ENCODE measurements around the gene MSI2.

The MSI2 gene

DNA sequence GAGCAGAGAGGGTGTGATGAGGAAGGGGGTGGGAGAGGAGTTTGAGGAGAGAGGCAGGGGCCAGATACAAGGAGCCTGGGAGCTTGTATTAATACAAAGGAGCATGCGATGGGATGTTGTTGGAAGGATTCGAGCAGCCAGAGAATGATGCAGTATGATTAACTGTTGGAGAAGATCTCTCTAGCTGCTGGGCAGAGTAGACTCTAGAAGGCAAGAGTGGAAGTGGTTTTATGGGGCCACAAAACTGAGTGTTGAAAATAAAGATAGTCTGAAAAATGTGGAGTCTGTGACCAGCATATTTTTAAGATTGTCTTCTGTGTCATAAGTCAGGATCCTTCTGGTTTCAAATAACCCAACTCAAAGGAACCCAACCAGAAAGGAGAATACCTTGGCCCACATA is 98.3 kb downstream of the MSI2 start:
- TF ChIP-seq, protein P1, sequence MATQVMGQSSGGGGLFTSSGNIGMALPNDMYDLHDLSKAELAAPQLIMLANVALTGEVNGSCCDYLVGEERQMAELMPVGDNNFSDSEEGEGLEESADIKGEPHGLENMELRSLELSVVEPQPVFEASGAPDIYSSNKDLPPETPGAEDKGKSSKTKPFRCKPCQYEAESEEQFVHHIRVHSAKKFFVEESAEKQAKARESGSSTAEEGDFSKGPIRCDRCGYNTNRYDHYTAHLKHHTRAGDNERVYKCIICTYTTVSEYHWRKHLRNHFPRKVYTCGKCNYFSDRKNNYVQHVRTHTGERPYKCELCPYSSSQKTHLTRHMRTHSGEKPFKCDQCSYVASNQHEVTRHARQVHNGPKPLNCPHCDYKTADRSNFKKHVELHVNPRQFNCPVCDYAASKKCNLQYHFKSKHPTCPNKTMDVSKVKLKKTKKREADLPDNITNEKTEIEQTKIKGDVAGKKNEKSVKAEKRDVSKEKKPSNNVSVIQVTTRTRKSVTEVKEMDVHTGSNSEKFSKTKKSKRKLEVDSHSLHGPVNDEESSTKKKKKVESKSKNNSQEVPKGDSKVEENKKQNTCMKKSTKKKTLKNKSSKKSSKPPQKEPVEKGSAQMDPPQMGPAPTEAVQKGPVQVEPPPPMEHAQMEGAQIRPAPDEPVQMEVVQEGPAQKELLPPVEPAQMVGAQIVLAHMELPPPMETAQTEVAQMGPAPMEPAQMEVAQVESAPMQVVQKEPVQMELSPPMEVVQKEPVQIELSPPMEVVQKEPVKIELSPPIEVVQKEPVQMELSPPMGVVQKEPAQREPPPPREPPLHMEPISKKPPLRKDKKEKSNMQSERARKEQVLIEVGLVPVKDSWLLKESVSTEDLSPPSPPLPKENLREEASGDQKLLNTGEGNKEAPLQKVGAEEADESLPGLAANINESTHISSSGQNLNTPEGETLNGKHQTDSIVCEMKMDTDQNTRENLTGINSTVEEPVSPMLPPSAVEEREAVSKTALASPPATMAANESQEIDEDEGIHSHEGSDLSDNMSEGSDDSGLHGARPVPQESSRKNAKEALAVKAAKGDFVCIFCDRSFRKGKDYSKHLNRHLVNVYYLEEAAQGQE (IDR thresholded peaks at IDR 0.05; ENCODE audit: low read depth) = no peak
- TF ChIP-seq TAF1 (IDR thresholded peaks at IDR 0.05; ENCODE audit: low read depth) = no peak

- TF ChIP-seq FOXM1 (IDR thresholded peaks at IDR 0.05; ENCODE audit: borderline replicate concordance, low read depth) = no peak
- no peak for TF ChIP-seq CEBPB (IDR thresholded peaks at IDR 0.05)
- TF ChIP-seq EP300 (IDR thresholded peaks at IDR 0.05; ENCODE audit: borderline replicate concordance) = no peak
- TF ChIP-seq RAD21 (IDR thresholded peaks at IDR 0.05; ENCODE audit: low read depth) = no peak
- no peak for TF ChIP-seq ZBTB7A (IDR thresholded peaks at IDR 0.05; ENCODE audit: low read depth)
- no peak for TF ChIP-seq YY1 (IDR thresholded peaks at IDR 0.05; ENCODE audit: low read depth)
- no peak for TF ChIP-seq MAX (IDR thresholded peaks at IDR 0.05)
- TF ChIP-seq TAF1 (IDR thresholded peaks at IDR 0.05; ENCODE audit: low read depth) = no peak
- TF ChIP-seq NFIC (IDR thresholded peaks at IDR 0.05) = no peak
- no peak for TF ChIP-seq TEAD4 (IDR thresholded peaks at IDR 0.05)
- no peak for TF ChIP-seq EGR1 (IDR thresholded peaks at IDR 0.05)
- no peak for TF ChIP-seq CREB1 (IDR thresholded peaks at IDR 0.05; ENCODE audit: low read depth)
- TF ChIP-seq, protein P1 (IDR thresholded peaks at IDR 0.05; ENCODE audit: low read depth) = no peak
- no peak for TF ChIP-seq USF1 (IDR thresholded peaks at IDR 0.05)
- TF ChIP-seq TCF12 (IDR thresholded peaks at IDR 0.05; ENCODE audit: low read depth) = no peak
Measured at GRCh38 chr17:57355090-57355859, 99.0 kb downstream of the MSI2 start.

DNA sequence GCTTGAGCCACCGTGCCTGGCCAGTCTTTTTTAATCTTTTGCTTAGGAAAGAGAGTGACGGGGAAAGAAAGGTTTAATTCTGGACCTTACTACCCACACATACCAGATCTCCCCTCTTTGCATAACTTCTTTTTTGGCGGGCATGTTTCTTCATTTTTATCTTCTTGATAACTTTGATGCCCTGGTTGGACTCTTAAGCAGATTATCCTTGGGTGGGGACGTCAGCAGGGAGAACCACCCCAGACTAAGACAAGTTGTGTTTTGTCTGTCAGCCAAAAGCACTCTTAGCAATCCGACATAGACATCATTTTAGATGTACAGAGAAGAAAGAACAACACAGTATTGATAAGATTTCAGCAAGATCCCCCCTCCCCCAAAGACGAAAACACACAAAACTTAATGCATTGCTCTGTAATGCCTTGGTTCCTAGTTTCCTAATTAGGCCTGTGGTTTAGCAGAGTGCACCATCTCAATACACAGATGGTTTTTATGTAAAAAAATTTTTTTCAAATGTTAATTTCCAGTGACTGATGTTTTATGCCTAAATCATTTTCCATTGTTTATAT is 99.9 kb downstream of the MSI2 start:
- TF ChIP-seq CREB1 (IDR thresholded peaks at IDR 0.05; ENCODE audit: low read depth) (no peak), TAF1 (IDR thresholded peaks at IDR 0.05; ENCODE audit: low read depth) (no peak), EP300 (IDR thresholded peaks at IDR 0.05; ENCODE audit: borderline replicate concordance) (no peak), TEAD4 (IDR thresholded peaks at IDR 0.05) (no peak), FOXM1 (IDR thresholded peaks at IDR 0.05; ENCODE audit: borderline replicate concordance, low read depth) (no peak), CEBPB (IDR thresholded peaks at IDR 0.05) (no peak), ZBTB7A (IDR thresholded peaks at IDR 0.05; ENCODE audit: low read depth) (no peak), TCF12 (IDR thresholded peaks at IDR 0.05; ENCODE audit: low read depth) (no peak), YY1 (IDR thresholded peaks at IDR 0.05; ENCODE audit: low read depth) (no peak), MAX (IDR thresholded peaks at IDR 0.05) (no peak), RAD21 (IDR thresholded peaks at IDR 0.05; ENCODE audit: low read depth) (no peak), EGR1 (IDR thresholded peaks at IDR 0.05) (no peak), USF1 (IDR thresholded peaks at IDR 0.05) (no peak), NFIC (IDR thresholded peaks at IDR 0.05) (no peak)
- TF ChIP-seq, protein P1 (IDR thresholded peaks at IDR 0.05; ENCODE audit: low read depth) = no peak

DNA sequence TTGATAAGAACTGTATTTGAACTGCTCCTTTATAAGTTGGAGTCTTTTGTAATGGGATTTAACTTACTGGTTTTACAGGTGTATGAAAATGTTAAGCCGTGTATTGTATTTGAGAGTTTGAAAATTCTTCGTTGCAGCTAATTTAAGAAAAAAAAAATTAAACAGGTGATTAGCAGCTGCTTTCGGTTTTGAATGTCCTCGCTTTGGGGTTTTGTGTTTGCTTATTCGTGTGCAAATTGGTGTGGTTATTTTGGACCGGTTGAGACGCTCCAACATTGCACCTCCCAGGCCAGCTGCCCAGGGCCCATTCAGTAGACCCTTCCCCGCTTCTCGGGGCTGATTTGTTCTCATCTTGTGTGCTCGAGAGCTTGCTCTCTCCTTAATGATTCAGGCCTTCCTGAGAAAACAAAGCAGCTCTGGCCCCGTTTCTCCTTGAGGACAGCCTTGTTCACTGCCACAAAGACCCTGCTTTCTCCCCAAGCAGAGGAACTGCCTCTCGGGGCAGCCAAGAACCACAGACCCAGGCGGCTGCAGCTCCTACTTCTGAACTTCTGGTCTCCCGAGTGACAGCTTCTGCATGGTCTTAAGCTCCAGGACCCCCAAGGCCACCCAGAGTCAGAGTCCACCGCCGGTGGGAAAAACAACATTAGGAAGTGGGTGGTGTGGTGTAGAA is 100.5 kb downstream of the MSI2 start:
- TF ChIP-seq TEAD4 (IDR thresholded peaks at IDR 0.05) (no peak), NFIC (IDR thresholded peaks at IDR 0.05) (no peak), CEBPB (IDR thresholded peaks at IDR 0.05) (no peak), TAF1 (IDR thresholded peaks at IDR 0.05; ENCODE audit: low read depth) (no peak), FOXM1 (IDR thresholded peaks at IDR 0.05; ENCODE audit: borderline replicate concordance, low read depth) (no peak), EP300 (IDR thresholded peaks at IDR 0.05; ENCODE audit: borderline replicate concordance) (no peak), EGR1 (IDR thresholded peaks at IDR 0.05) (no peak), RAD21 (IDR thresholded peaks at IDR 0.05; ENCODE audit: low read depth) (no peak), CREB1 (IDR thresholded peaks at IDR 0.05; ENCODE audit: low read depth) (no peak), ZBTB7A (IDR thresholded peaks at IDR 0.05; ENCODE audit: low read depth) (no peak)
- TF ChIP-seq, protein P1 (IDR thresholded peaks at IDR 0.05; ENCODE audit: low read depth) = no peak

Data from Ishikawa (cell line).